ENCODE data around the gene BMP8B. TPM values are rescaled to one million over a fixed set of nuclear protein-coding genes. Genes with fewer than 3 reads are reported as not detected.

BMP8B gene
- total RNA-seq, 1 donor from 2014 or later: 0.41 TPM

DNA sequence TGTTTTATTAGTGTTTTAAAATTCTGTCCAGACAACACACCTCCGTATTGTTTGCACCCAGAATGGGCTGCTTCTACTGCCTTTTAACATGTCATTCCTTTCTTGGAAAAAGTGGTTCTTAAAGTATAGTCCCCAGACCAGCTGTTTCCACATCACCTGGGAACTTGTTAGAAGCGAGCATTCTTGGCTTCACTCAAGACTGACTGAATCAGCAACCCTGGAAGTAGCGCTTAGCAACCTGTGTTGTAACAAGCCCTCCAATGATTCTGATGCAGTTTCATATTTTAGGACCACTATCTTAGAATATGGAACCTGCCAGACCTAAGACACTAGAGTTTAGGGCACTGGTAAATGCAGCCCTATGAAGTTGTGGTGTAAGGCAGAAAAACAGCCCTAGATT, 55.9 kb downstream of the BMP8B start:
- FAIRE-seq: no peak
- no peak for DNase-seq (ENCODE audit: low spot score in 2 of 2)

DNA sequence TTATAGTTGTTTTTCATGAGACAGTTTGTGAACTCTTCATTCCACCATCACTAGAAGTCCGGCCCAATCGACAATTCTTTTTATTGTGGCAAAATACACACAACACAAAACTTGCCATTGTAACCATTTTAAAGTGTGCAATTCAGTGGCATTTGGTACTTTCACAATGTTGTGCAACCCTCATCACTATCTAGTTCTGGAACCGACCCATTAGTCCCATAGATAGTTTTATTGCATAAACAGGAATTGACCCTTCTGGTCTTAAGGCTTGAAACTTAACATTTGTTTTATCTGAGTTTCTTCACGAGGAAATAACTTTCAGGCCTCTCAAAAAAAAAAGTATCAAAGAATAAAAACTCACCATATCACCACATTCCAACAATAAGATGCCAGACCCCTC, 58.8 kb downstream of the BMP8B start:
- no peak for FAIRE-seq
- no peak for DNase-seq (ENCODE audit: low spot score in 2 of 2)

DNA sequence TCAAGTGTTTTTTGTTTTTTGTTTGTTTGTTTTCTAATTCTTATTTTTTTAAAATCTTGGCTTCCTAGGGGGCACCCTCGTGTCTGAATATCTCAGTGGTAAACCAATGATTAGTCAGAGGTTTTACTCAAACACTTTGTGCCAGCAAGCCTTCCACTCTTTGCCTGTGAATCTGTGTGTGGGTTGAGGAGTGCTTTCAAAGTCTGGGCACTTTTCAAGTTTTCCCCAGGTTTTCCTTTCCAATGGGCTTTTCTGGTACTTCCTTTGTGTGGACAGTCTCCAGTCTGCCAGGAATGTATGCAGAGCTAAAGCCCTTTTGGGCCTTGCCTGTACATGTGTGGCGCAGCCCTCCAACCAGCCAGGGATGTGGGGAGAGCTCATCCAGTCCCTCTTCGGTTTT, 59.6 kb downstream of the BMP8B start:
- no peak for FAIRE-seq

DNA sequence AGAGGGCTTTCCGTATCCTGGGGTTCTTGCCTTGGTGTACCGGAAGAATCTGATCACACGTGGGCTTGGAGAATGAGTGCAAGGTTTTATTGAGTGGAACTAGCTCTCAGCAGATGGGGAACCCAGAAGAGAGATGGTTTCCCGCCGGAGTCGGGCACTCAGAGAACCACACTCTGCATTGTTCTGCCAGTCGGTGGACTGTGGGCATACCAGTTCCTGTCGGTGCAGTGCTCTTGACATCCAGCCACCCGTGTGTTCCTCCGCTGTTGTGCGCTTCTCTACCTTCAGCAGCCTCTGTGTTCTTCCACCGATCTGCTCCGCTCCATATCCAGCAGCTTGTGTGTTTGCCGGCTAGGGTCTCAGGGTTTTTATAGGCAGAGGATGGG, 60.7 kb downstream of the BMP8B start:
- DNase-seq (ENCODE audit: low spot score in 2 of 2) (no peak), FAIRE-seq (no peak)

More for the DNA sequence above, 59.6 kb downstream of the BMP8B start:
- DNase-seq (ENCODE audit: low spot score in 2 of 2): no peak

DNA sequence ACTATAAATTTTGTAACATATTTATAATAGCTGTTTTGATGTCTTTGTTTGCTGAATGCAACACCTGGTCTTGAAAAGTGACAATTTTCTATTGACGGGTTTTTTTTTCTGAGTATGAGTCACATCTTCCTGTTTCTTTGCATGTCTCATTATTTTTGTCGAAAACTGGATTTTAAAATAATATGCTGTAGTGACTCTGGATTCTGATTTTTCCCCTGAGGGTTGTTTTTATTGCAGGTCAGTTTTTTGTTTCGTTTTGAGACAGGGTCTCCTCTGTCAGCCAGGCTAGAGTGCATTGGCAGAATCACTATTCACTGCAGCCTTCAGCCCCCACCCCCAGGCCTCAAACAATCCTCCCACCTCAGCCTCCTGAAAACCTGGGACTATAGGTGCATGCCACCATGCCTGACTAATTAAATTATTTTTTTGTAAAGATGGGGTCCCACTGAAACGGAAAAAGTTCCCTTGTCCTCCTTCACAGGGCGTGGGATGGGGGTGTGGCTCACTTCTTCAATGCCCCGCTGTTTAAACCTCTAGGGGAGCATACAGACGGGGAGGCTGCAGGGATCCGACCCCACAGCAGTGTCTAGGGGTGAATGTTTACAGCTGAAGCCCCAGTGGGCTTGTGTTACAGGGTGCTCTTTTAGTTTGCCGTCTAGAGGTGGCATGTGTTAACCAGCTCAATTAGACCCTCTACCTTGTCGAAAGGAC, 61.3 kb downstream of the BMP8B start:
- no peak for DNase-seq (ENCODE audit: low spot score in 2 of 2)
- FAIRE-seq: no peak

DNA sequence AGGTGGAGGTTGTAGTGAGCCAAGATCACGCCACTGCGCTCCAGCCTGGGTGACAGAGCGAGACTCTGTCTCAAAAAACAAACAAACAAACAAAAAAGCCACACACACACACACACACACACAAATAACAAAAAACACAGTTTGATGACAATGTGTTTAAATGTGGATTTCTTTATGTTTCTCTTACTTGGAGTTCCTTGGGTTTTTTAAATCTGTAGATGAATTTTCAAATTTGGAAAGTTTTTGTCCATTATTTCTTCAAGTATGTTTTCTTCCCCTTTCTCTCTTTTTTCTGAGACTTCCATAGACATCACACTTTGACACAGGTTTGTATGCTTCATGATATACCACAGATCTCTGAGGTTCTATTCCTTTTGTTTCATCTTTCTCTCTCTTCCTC, 62.1 kb downstream of the BMP8B start:
- no peak for DNase-seq (ENCODE audit: low spot score in 2 of 2)
- FAIRE-seq: no peak

DNA sequence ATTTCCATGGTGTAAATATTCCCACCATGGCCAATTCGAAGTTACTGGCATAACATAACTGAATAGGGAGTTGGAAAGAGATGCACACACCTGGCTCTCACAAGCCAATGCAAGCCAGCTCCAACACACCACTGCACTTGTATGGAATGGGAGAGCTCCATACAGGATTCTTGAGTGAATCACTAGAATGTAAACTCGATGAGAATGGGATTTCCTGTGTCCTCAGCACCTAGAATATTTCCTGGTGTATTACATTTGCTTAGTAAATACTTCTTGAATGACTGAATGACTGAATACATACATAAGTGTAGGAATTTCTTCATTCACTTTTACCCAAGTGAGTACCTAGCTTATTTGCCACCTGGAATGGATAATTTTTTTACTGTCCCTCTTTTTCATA, 66.2 kb downstream of the BMP8B start:
- DNase-seq (ENCODE audit: low spot score in 2 of 2): no peak
- no peak for FAIRE-seq

DNA sequence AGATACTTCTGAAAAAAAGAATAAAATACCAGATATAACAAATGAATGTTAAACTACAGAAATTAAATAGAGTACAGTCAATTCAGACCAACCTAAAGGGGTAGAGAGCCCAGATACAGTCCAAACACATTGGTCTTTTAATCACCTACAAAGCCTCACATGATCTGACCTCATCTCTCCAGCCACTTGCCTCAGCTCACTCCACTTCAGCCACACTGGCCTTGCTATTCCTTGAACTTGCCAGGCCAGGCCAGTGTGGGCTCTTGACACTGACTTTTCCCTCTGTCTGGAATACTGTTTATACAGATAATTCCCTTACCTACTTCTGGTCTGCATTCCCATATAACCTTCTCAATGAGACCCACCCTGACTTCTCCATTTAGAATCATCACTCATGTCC, 67.0 kb downstream of the BMP8B start:
- DNase-seq (ENCODE audit: low spot score in 2 of 2) (no peak), FAIRE-seq (no peak)

DNA sequence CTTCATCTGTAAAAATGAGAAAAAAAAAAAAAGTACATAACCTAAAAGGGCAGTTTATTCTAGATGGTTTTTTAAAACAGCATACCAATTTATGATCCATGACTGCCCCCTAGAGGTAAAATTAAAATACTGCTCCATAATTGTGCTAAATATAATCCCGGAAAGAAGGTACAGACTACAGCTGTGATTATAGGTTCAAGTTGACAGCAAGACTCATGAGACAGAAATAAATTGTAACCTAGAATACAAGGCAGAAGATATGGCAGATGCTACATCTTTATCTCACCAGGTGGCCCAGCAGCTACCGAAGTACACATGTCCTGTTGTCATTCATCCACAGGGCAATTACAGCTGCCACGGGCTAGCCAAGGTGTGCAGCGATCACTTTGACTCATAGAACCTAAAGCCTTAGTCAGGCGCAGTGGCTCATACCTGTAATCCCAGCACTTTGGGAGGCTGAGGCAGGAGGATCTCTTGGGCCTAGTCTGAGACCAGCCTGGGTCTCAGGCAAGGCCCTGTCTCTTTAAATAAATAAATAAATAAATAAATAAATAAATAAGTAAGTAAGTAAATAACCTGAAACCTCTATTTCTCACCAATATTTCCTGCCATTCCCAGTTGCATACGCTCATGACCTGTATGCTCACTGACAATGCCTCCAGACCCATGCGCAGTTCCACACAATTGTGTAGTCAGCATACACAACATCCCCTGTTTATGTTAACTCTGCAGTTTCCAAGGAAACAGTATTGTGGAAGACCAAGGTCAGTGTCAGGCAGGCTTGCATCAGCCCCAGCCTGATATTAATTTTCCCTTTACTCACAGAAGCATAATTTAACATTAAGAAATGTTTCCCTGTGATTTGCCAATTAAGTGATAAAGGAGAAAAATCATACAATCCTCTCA, 68.3 kb downstream of the BMP8B start:
- FAIRE-seq (peak; percentile 98), DNase-seq (ENCODE audit: low spot score in 2 of 2) (peak in 1 of 2 donors; percentile 32)

DNA sequence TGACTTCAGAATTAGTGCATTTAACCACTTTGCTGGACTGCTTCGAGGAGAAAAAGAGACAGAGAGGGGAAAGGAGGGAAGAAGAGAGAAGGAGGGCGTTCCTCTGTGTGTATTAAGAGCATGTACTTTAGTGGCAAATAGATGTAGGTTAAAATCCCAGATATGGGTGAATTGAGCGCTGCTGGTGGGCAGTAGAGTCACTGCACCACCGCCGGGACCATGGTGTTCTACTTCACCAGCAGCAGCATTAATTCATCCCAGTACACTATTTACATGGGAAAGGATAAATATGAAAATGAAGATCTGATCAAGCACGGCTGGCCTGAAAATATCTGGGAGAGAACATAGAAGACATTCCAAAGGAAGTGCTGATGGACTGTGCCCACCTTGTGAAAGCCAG, 70.9 kb downstream of the BMP8B start:
- FAIRE-seq: no peak
- DNase-seq (ENCODE audit: low spot score in 2 of 2): no peak

DNA sequence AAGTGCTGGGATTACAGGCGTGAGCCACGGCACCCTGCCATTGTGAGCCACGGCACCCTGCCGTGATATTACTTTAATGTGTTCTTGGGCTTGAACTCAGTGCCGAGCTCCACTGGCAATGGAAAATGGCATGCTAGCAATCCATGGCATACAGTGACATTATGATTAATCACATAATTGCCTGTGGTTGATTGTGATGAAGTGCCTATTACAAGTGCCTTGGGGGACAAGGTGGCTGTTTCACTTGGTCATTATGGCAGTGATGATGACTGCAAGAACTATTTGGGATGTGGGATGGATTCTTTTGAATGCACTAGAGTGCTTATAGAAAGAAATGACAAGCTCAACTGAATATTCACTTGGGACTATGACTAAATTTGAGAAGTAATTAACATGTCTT, 75.1 kb downstream of the BMP8B start:
- FAIRE-seq: no peak

DNA sequence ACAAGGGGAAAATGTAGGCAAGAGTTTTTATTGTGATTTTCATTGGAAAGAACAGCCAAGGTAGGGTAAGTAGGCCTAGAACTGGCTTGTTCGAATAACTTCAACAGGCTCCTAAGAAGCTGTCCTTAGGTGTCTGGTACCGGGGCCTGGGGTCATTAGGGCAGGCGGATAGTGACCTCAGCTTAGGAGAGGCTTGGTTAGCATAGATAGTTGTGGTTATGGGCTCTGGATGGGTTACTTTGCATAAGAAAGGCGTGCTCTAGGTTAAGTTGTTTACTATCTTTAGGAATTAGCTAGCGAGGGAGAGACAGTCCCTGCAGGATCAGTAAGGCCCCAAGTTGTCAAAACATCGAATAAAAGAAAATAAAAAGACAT, 76.7 kb downstream of the BMP8B start:
- DNase-seq (ENCODE audit: low spot score in 2 of 2): no peak
- FAIRE-seq: no peak

More for the DNA sequence above, 75.1 kb downstream of the BMP8B start:
- no peak for DNase-seq (ENCODE audit: low spot score in 2 of 2)

DNA sequence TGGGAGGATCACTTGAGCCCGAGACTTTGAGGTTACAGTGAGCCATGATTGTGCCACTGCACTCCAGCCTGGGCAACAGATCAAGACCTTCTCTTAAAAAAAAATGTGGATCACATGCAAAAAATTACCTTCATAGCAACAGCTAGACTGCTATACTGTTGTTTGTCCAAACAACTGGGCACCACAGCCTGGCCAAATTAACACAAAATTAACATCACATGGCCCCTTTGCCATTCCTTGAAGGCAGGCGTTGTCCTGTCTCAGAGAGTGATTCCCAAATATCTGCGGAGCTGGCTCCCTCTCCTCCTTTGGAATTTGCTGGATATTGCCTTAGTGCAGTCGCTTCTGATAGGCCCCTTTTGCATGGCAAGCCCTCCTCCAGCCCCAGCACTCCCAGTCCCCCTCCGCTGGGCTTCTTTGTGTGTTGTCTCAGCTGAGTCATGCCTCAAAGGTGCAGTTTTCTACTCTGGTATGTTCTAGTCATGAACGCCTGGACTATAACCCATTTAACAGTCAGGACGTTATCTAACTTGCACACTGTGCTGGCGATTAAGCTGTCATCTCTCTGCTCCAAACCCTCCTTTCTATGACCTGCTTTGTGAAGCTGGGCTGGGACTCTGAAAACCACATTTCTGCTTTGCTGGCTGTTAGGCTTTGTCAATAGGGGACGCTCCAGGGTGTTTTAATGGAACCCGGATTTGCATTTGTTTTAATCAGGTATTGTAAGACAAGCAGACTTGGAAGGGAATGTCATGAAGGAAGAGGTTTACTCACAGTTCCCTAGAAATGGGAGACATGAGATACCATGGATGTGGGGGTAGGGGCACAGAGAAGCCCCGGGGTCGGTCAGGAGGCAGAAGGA, 77.3 kb downstream of the BMP8B start:
- FAIRE-seq (no peak), DNase-seq (ENCODE audit: low spot score in 2 of 2) (no peak)

DNA sequence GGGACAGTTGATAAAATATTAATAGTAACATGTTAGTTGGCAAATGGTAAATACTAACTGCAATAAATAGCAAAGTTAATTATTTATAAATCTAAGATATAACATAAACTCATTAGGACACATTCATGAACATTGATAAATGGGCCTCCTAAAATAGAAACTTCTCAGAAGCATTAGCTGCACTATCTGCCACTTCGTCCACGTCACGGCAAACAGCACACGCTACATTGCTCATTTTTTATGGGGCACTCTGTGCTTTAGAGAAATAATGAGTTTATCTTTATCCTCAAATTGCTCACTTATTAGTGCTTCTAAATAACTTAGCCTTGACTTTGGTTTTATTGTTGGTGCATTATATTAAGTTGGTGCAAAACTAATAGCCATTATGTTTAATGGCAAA, 81.2 kb downstream of the BMP8B start:
- no peak for DNase-seq (ENCODE audit: low spot score in 2 of 2)
- FAIRE-seq: no peak

Small RNA genes lying within 50 kb of the gene (small RNA-seq; reads per million reads assigned to genes)
- gene AL033527.1: not detected
- gene RNU7-121P: not detected

Other genes with a start within 250 kb of the BMP8B start
- gene PABPC4, start 212.1 kb downstream of the BMP8B start, total RNA-seq: 126 TPM
- gene HEYL, start 149.2 kb downstream of the BMP8B start, total RNA-seq: 0.41 TPM
- gene NT5C1A, start 116.8 kb downstream of the BMP8B start, total RNA-seq: 2.4 TPM
- gene HPCAL4, start 97.4 kb downstream of the BMP8B start, total RNA-seq: 75.4 TPM
- gene PPIE, start 50.0 kb downstream of the BMP8B start, total RNA-seq: 25.3 TPM
- 0.82 TPM for gene OXCT2, start 17.5 kb downstream of the BMP8B start, total RNA-seq
- 47.3 TPM for gene TRIT1, start 94.6 kb upstream of the BMP8B start, total RNA-seq
- 9.4 TPM for gene MYCL, start 113.1 kb upstream of the BMP8B start, total RNA-seq
- gene MFSD2A, start 166.3 kb upstream of the BMP8B start, total RNA-seq: 15.5 TPM

Data from frontal cortex (tissue), 4 donors.